T-helper 9 cell (primary cell): ENCODE measurements around the gene SAA1.
A peak's percentile ranks its signal among the peaks of the same experiment; 100 is the strongest.
"Not testable (repeated sequence)": the region's sequence is repeated elsewhere in the genome, so short reads cannot be mapped to it uniquely, and the experiment has no call there.

ENCODE experiments used
- DNase-seq: peaks from one replicate; pipeline ENCODE4 v3.0.0-alpha.2; 2020
- total RNA-seq, 2 donors: gene quantifications; one replicate each; lab custom pipeline; 2026; lab: John Stamatoyannopoulos, UW

Gene SAA1
- total RNA-seq: 0 reads per million in 2 donors

GRCh38 chr11:18265949-18266348 is at the start of gene SAA1:
Gene SAA1 (plus strand): TSS chr11:18266264. CDS start chr11:18266888, 624 bp downstream.
- DNase-seq: no peak

GRCh38 chr11:18221274-18221876 is 44.7 kb upstream of the SAA1 start:
- DNase-seq: no peak

- no peak for DNase-seq
These were observed 43.1 kb upstream of the SAA1 start for GRCh38 chr11:18222814-18223421.

- no peak for DNase-seq
These were observed 42.3 kb upstream of the SAA1 start for GRCh38 chr11:18223591-18224387.

GRCh38 chr11:18225913-18226312 is 40.2 kb upstream of the SAA1 start:
- no peak for DNase-seq

- DNase-seq: no peak
These were observed 36.6 kb upstream of the SAA1 start for GRCh38 chr11:18229501-18229900.

- no peak for DNase-seq
These were observed 35.2 kb upstream of the SAA1 start for GRCh38 chr11:18230859-18231258.

- no peak for DNase-seq
These were observed 32.2 kb upstream of the SAA1 start for GRCh38 chr11:18233912-18234311.

GRCh38 chr11:18235394-18236334 is 30.4 kb upstream of the SAA1 start:
- no peak for DNase-seq

- no peak for DNase-seq
These were observed 29.3 kb upstream of the SAA1 start, which contains the start of gene SAA4 for GRCh38 chr11:18236664-18237356. Gene SAA4 (minus strand): TSS chr11:18236802. CDS start chr11:18235926, 876 bp downstream.

- DNase-seq: no peak
These were observed 26.4 kb upstream of the SAA1 start for GRCh38 chr11:18239655-18240054.

GRCh38 chr11:18243783-18244362 is 22.2 kb upstream of the SAA1 start:
- DNase-seq: peak; percentile 34

- no peak for DNase-seq
These were observed 20.7 kb upstream of the SAA1 start for GRCh38 chr11:18245396-18245795.

GRCh38 chr11:18246379-18247190 is 19.5 kb upstream of the SAA1 start:
- not testable (repeated sequence) for DNase-seq

- not testable (repeated sequence) for DNase-seq
These were observed 18.9 kb upstream of the SAA1 start for GRCh38 chr11:18247191-18247581.

GRCh38 chr11:18248561-18248960 is 17.5 kb upstream of the SAA1 start, which contains the start of gene SAA2:
Gene SAA2 (minus strand): TSS chr11:18248668. CDS start chr11:18248011, 657 bp downstream.
- DNase-seq: no peak

- DNase-seq: no peak
These were observed 12.8 kb upstream of the SAA1 start for GRCh38 chr11:18253233-18253632.

GRCh38 chr11:18253778-18254338 is 12.2 kb upstream of the SAA1 start:
- DNase-seq: no peak

GRCh38 chr11:18254781-18255361 is 11.2 kb upstream of the SAA1 start:
- no peak for DNase-seq

- no peak for DNase-seq
These were observed 6.8 kb upstream of the SAA1 start for GRCh38 chr11:18259259-18259658.
